Sciatic nerve (tissue), 1 donor: Measurements from ENCODE around the gene C5orf46. TPM values are rescaled to one million over a fixed set of nuclear protein-coding genes. Genes with fewer than 3 reads are reported as not detected.

Experiments used
- total RNA-seq: library from RNA; stranded (reverse); fragmentation: NEBNext Ultra II Directional; extraction: Animal tissue kit (Norgen Biotek cat#: 25700); gene quantifications from one replicate; pipeline ENCODE4 v1.2.1, GENCODE V29; 2021
- donor health status: DM: no; HTN: no; CAD: no.

C5orf46 gene
- total RNA-seq, 1 donor from 2014 or later: not detected

Other genes starting within 250 kb of the C5orf46 start
- 14.6 TPM for gene JAKMIP2, start 123.8 kb downstream of the C5orf46 start, total RNA-seq
- gene SPINK1, start 74.9 kb downstream of the C5orf46 start, total RNA-seq: 2.8 TPM
- gene SCGB3A2, start 27.8 kb downstream of the C5orf46 start, total RNA-seq: 1.0 TPM
- gene SPINK5, start 157.4 kb upstream of the C5orf46 start, total RNA-seq: 0.94 TPM